T47D (cell line): ENCODE measurements around the gene PPTC7.
"Not testable (repeated sequence)": the region's sequence is repeated elsewhere in the genome, so short reads cannot be mapped to it uniquely, and the experiment has no call there.

Experiments used
- DNase-seq, 2 experiments: peaks; one replicate each; pipeline versions ENCODE4 v3.0.0 to v3.0.0-alpha.2; 2011 to 2012; ENCODE audit warnings: low read depth in 1 of 2, low spot score in 1 of 2
- JUND ChIP-seq: IDR thresholded peaks from 2 replicates; pipeline ENCODE4 v1.6.1; 2012; ENCODE audit warnings: low read depth
- in situ Hi-C: cut with HindIII; loops from 2 replicates; pipeline ENCODE4 v1.10.0; 2016; ENCODE audit warnings: low sequenced_read_pairs, low pct_unique_long_range_greater_than_20kb

The PPTC7 gene

GRCh38 chr12:110578694-110579534, 4.2 kb downstream of the PPTC7 start:
- no peak for DNase-seq
- TF ChIP-seq JUND: no peak

GRCh38 chr12:110577864-110578693, 5.0 kb downstream of the PPTC7 start:
- DNase-seq: peak in 1 of 2 experiments; percentile 32

More at GRCh38 chr12:110578694-110579534, 4.2 kb downstream of the PPTC7 start:
- in situ Hi-C loops: no loop called here

GRCh38 chr12:110576504-110576903, 6.6 kb downstream of the PPTC7 start:
- TF ChIP-seq JUND: no peak
- no peak for DNase-seq
- in situ Hi-C loops: no loop called here

More at GRCh38 chr12:110577864-110578693, 5.0 kb downstream of the PPTC7 start:
- TF ChIP-seq JUND: no peak
- in situ Hi-C loops: no loop called here

- no peak for DNase-seq
- TF ChIP-seq JUND: no peak
- in situ Hi-C loops: no loop called here
These were observed 7.8 kb downstream of the PPTC7 start for GRCh38 chr12:110575326-110575725.

GRCh38 chr12:110574717-110575230, 8.3 kb downstream of the PPTC7 start:
- in situ Hi-C loops, DNase-seq: not testable (repeated sequence)

GRCh38 chr12:110574044-110574443, 9.1 kb downstream of the PPTC7 start:
- in situ Hi-C loops: no loop called here
- TF ChIP-seq JUND: no peak
- no peak for DNase-seq

- in situ Hi-C loops: not testable (repeated sequence)
These were observed 12.3 kb downstream of the PPTC7 start for GRCh38 chr12:110570798-110571197.

GRCh38 chr12:110569838-110570237, 13.3 kb downstream of the PPTC7 start:
- in situ Hi-C loops, DNase-seq: not testable (repeated sequence)

More at GRCh38 chr12:110570798-110571197, 12.3 kb downstream of the PPTC7 start:
- not testable (repeated sequence) for DNase-seq

- in situ Hi-C loops: no loop called here
- TF ChIP-seq JUND: no peak
- no peak for DNase-seq
These were observed 14.4 kb downstream of the PPTC7 start for GRCh38 chr12:110568752-110569151.

GRCh38 chr12:110566993-110567392, 16.1 kb downstream of the PPTC7 start:
- DNase-seq: no peak
- in situ Hi-C loops: no loop called here

GRCh38 chr12:110565894-110566871, 16.9 kb downstream of the PPTC7 start:
- in situ Hi-C loops: no loop called here
- TF ChIP-seq JUND: no peak
- DNase-seq: no peak

More at GRCh38 chr12:110566993-110567392, 16.1 kb downstream of the PPTC7 start:
- no peak for TF ChIP-seq JUND
